Uterus (tissue), 2 donors: ENCODE results near the gene DTX4.

ENCODE experiments used
- CTCF ChIP-seq, 4 experiments: fragments of 200-600 bp in 2 of 4; fragments of 450-650 bp in 2 of 4; sonication (generic) in 2 of 4; IDR thresholded peaks; one replicate each; pipeline ENCODE4 v1.5.1; 2016 to 2019; ENCODE audit warnings: antibody characterized with exemption in 4 of 4, mild to moderate bottlenecking in 2 of 4, moderate library complexity in 1 of 4
- POLR2A ChIP-seq, 2 donors: fragments of 450-650 bp; IDR thresholded peaks; one replicate each; pipeline ENCODE4 v1.6.1; 2016; ENCODE audit warnings: antibody characterized with exemption in 2 of 2, mild to moderate bottlenecking in 1 of 2, moderate library complexity in 1 of 2

DNA sequence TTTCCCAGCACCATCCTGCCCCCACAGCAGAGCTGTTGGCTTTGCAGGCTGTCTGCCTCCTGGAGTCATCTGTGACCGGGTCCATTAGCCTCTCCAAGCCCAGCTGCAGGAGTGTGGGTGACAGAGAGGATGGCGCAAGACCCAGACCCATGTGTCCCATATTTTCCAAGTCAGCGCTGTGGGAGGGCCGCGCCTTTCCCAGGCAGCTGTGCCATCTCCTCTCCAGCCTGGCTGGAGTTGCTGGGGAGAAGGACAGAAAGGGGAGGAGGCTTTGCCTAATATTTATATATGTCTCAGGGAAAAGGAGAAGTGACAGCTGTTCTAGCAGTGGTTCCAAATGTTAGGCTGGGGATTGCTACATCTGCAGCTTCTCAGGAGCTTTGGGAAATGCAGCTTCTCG is 15.7 kb downstream of the DTX4 start:
- TF ChIP-seq POLR2A (IDR thresholded peaks at IDR 0.05) (no peak), CTCF (IDR thresholded peaks at IDR 0.05) (no peak)
